Measurements from ENCODE around the gene MTA2.
"Not testable (repeated sequence)": the region's sequence is repeated elsewhere in the genome, so short reads cannot be mapped to it uniquely, and the experiment has no call there.

Gene MTA2

GRCh38 chr11:62592146-62592815 is 9.4 kb downstream of the MTA2 start:
- no peak for DNase-seq

- peak; percentile 98 for DNase-seq
Observed at GRCh38 chr11:62591448-62592145, 10.1 kb downstream of the MTA2 start, which contains the start of gene TUT1. Gene TUT1 (minus strand): TSS chr11:62591523. CDS start chr11:62591485, 38 bp downstream.

DNA sequence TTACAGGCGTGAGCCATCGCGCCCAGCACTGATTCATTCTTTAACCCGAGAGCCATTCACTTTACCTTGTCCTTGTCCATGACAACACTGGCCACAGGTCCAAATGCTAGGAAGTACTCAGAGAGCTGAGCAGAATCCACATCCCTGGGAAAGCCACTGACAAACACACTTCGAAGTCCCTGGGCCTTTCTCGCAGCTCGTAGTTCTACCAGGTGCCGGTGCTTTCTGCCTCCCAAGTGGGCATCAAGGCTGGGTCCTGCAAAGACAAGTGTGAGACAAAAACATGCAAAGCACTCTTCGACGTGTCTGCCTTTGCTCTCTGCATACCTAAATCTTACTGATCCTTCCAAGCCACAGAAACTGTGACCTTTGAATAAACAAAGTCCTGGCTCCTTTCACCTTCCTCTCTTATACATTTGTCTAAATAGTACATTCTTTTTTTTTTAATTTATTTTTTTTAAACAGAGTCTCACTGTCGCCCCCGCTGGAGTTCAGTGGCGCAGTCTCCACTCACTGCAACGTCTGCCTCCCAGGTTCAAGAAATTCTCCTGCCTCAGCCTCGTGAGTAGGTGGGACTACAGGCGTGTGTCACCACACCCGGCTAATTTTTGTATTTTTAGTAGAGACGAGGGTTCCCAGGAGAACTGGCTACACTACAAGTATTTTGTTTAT is 12.6 kb downstream of the MTA2 start:
- DNase-seq = peak; percentile 47

GRCh38 chr11:62585356-62585755 is 16.3 kb downstream of the MTA2 start:
- not testable (repeated sequence) for DNase-seq

DNA sequence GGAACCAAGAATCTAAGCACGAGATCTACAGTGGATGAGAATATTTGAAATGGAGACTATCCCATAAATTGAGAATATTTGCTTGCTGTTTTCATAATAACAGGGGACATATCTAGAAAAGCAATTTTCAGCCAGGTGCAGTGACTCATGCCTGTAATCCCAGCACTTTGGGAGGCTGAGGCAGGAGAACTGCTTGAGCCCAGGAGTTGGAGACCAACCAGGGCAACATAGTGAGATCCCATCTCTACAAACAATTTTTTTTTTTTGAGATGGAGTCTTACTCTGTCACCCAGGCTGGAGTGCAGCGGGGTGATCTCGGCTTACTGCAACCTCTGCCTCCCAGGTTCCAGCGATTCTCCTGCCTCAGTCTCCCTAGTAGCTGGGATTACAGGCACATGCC is 19.9 kb downstream of the MTA2 start:
- DNase-seq = not testable (repeated sequence)

DNA sequence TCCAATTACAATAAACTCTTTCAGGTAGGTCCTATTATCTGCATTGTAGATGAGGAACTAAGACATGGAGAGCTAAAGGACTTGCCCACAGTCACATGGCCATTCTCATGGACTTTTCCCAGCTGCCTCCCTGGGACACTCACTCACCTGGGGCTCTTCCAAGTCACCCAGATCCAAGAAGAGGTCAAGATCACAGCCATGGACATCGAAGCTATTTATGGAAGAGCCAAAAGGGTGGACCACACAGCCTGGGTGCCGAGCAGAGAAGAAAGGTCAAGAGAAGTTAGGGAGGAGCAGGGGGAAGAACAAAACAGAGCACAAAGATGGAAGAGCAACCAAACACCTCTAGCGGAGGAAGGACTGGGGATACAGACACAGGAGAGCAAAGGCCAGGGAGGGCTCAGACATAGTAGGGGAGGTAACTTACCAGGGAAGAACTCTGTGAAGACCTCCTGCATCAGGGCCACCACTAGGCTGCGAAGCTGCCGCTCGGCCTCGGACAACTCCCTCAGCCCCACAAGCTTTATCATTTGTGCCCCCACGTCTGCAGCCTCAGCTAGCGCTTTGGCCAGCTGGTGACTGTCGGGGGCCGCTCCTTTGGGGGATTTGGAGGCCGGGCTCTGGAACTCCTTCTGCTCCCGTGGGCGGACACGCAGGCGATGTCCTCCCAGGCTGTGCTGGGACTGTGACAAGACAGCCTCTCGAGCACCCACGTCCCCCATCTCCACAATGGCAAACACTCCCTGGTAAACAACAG is 20.5 kb downstream of the MTA2 start:
- no peak for DNase-seq

DNA sequence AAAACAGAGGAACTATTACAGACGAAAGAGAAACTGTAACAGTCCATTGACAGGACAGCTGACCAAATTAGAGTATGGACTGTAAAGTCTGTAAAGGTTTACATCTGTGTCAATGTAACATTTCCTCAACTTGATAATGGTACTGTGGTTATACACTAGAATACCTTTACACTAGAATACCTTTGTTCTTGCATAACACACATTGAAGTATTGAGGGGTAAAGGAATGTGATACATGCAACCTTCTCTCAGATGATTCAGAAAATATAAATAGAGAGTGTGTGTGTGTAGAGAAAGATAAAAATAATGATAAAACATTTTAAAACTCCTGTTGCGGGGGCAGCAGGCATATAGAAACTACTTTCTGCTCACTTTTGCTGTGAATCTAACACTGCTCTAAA is 22.4 kb downstream of the MTA2 start:
- no peak for DNase-seq

GRCh38 chr11:62578541-62578940 is 23.1 kb downstream of the MTA2 start:
- no peak for DNase-seq

DNA sequence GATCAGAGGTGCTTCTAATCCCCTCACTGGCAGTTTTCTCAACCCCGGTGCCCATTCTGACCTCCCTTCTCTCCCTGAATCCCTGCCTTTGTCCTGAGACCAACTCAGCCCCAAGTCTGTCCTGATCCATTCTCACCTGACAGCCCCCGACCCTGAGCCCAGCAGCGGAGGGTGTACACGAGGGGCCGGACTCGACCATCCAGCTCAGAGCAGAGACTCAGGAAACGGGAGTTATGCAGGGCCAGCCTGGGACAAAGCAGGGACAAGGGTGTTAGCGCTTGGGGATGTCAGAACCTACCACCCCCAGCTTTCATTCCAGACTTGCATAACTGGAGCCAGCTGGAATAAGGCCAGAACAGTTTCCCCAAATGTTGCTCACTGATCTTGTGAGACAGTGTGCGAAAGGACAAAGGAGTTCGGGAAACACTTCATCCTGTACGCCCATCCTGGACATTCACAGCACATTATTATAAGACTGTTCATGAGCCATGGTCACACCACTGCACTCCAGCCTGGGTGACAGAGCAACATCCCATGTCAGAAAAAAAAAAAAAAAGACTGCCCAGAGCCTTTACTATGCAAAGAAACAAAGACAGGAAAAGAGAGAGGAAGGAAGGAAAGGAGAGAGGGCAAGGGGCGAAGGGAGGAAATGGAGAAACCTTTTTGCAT is 24.5 kb downstream of the MTA2 start:
- DNase-seq = no peak

DNA sequence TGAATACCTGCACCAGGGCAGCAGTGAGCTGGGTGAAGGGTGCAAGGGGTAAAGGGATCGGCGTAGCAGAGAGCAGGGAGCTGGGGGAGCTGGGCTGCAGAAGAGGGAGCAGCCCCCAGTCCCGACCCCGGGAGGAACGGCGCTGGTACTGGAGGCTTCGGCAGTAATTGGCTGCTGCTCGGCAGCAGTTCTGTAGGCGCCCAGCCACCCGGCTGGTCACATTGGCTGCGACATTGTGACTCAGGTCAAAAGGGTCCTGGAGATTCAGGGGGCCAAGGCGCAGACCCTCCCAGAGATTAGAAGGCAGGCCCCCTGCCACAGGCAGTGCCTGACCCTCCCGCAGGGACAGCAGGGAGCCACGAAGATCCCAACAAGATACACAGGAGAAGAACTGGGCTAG is 25.8 kb downstream of the MTA2 start:
- no peak for DNase-seq

DNA sequence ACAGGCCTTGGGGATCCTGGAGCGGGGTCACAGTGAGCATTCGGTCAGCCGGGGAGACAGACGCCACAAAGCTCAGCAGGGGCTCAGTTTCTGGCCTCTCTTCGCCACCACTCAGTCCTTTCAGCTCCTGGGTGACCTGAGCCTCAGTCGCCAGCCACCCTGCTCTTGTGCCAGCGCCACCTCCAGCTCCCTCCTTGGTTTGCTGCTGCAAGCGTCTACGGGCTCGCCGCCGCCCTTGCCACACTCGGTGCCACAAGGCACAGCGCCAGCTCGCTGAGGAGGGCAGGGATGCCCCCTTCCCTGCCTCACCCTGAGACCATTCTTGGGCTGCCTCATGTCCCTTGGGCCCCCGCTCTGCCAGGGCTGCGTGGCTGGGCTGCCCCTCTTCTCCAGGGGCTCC is 26.5 kb downstream of the MTA2 start:
- DNase-seq = no peak

- DNase-seq = peak; percentile 36
Observed at GRCh38 chr11:62574363-62575071, 27.1 kb downstream of the MTA2 start.

GRCh38 chr11:62573592-62574362 is 27.9 kb downstream of the MTA2 start, which contains the start of gene EEF1G:
Gene EEF1G (minus strand): TSS chr11:62573891. CDS start chr11:62573842, 49 bp downstream.
- DNase-seq = peak; percentile 100

DNA sequence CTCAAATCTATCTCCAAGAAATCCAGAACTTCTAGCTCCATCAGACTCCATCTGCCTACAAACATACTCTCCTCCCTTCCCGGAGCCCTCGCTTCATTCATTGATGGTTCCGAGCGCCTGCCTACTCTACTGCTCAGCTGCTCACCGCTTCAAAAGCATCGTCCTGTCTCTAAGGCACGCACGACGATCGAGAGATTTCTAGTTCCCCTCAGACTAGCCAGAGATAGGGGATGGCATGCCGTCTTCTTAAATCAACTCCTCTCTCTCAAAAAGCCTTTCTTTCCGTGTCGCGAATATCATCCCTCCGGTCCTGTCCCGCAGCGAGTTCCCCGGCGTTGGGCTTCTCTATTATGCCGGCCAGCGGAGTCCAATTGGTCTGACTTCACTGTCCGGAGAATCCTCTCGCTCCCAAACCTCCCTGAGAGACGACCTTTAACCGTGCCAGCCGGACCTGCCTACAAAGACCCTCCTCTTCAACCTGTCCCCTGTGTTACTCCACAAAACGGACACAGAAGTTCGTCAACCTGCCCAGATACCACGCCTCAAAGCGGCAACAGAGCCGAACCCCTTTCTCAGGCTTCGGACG is 28.6 kb downstream of the MTA2 start:
- no peak for DNase-seq

- no peak for DNase-seq
Observed at GRCh38 chr11:62572431-62572830, 29.2 kb downstream of the MTA2 start.

DNA sequence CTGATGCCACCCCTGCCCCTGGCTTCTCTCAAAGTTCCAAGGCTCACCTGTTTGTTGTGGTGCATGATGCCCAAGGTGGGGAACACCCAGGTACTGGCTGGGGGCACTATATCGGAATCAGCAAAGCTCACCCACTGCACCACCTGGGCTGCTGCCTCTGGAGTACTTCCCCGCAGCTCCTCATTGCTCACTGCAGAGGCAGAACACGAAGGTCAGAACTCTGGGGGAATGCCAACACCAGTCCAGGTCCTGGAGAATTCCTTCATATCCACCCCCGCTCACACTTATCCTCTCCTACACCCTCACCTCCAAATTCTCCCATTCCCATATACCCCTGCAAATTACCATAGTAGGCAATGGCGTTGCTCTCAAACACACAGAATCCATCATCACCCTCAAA is 30.2 kb downstream of the MTA2 start:
- DNase-seq = not testable (repeated sequence)

DNA sequence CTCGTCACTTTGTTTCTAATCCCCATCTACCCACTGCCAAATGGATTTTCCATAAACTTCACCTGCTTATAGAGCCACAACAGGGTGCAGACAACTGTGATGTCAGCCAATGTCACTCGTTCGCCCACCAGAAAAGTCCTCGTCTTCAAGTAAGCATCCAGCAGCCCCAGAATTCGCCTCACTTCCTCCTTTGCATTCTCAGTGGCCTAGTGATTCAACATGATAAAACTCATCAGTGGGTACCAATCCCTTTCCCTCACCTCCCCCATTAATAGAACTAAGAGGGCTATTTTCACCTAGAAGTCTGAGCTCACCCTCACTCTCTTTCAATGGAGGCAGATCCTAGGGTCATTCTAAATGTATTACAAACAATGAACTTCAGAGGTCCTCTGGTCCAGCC is 30.8 kb downstream of the MTA2 start:
- not testable (repeated sequence) for DNase-seq

DNA sequence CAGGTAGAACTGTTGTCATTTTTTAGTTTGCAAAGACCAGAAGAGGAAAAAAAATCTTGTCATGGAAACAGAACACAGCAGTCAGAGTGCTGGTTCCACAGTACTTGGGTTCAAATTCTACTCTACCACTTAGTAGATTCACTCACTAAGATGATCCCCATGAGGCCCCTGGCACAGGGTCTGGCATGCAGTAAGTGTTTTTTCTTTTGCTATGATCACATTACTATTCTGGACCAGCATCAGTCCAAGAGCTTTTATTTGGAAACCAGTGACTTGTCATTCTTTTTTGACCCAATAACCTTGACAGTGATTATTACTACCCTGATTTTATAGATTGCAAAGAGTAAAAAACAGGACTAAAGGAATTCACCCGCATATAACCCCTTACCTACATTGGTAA is 32.1 kb downstream of the MTA2 start:
- DNase-seq = no peak

DNA sequence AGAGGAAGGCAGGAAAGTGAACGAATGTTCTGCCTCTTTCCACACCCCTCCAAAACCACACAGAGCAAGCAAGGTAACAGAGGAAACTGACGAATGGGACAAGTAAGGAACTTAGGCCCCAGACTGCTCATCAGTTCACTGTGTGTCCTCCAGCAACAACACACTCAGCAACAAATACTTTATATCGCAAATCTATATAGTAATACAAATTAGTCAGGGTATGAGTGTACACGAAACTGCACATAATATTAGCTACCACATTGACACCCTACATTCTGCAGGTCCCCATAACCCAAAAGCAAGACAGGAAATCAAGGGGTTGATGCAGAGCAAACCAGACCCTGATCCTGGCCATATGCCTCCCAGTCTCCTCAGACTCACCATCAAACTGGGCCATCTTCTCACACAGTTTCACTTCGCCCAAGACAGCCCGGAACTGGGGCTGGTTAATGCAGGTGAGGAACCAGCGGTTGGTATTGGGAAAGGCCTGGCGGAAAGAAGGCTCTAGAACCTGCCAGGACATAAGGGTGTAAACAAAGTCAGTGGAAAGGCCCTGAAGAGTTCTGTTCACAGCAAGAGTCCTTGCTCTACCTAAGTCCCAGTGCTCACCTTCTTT is 34.5 kb downstream of the MTA2 start:
- no peak for DNase-seq

GRCh38 chr11:62566247-62566646 is 35.4 kb downstream of the MTA2 start:
- no peak for DNase-seq
